Measurements from ENCODE around the gene CLCC1. TPM values are rescaled to one million over a fixed set of nuclear protein-coding genes. Genes with fewer than 3 reads are reported as not detected.

The CLCC1 gene
- total RNA-seq, 1 experiment from 2014 or later, result 18.8 TPM

DNA sequence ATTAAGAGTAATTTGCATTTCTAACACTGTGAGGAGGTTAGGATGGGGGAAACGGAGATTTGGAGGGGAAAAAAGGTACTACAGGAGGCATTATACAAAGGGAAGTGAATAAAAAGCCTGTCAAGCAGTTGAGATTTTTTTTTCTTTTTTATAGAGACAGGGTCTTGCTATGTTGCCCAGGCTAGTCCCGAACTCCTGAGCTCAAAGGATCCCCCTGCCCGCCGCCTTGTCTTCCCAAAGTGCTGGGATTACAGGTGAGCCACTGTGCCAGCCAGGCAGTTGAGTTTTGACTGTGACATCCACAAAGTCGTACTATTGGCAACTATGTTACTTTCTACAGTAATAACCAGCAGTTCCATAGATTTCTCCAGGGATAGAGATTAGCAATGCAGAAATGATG, 2.6 kb downstream of the CLCC1 start:
- no peaks in the 10 kb centered on the region for H3K27me3 ChIP-seq (ENCODE audit: insufficient read depth, low read length)
- H3K23me2 ChIP-seq (ENCODE audit: insufficient read length, low read depth, low read length, poor library complexity, severe bottlenecking), result no peaks in the 10 kb centered on the region
- H2AFZ ChIP-seq (ENCODE audit: low read length), result no peak overlapping the region
- H2BK12ac ChIP-seq (ENCODE audit: insufficient read length, low read depth, low read length), result no peak overlapping the region
- H2BK5ac ChIP-seq (ENCODE audit: insufficient read length, low read length), result no peak overlapping the region
- H4K91ac ChIP-seq (ENCODE audit: insufficient read length, low read depth, low read length), result no peak overlapping the region
- TF ChIP-seq, protein P1, sequence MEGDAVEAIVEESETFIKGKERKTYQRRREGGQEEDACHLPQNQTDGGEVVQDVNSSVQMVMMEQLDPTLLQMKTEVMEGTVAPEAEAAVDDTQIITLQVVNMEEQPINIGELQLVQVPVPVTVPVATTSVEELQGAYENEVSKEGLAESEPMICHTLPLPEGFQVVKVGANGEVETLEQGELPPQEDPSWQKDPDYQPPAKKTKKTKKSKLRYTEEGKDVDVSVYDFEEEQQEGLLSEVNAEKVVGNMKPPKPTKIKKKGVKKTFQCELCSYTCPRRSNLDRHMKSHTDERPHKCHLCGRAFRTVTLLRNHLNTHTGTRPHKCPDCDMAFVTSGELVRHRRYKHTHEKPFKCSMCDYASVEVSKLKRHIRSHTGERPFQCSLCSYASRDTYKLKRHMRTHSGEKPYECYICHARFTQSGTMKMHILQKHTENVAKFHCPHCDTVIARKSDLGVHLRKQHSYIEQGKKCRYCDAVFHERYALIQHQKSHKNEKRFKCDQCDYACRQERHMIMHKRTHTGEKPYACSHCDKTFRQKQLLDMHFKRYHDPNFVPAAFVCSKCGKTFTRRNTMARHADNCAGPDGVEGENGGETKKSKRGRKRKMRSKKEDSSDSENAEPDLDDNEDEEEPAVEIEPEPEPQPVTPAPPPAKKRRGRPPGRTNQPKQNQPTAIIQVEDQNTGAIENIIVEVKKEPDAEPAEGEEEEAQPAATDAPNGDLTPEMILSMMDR (conservative IDR thresholded peaks at IDR 0.05), result no peak
- no peaks in the 10 kb centered on the region for H3K9me3 Mint-ChIP-seq
- H3K4me3 Mint-ChIP-seq, result no peak overlapping the region
- H3K4me1 ChIP-seq (ENCODE audit: insufficient read depth, low read length), result no peaks in the 10 kb centered on the region; the same call in none of the 2 replicates
- H2BK15ac ChIP-seq (ENCODE audit: low read depth, low read length), result no peak overlapping the region
- no peak overlapping the region for H3K4ac ChIP-seq (ENCODE audit: low read depth, low read length)
- no peak overlapping the region for H2AK5ac ChIP-seq (ENCODE audit: insufficient read length, low read length)
- no peak overlapping the region for H3K23ac ChIP-seq (ENCODE audit: insufficient read length, low read depth, low read length)
- H3K27ac ChIP-seq (ENCODE audit: insufficient read length, low read depth, low read length), result no peak overlapping the region
- H4K5ac ChIP-seq (ENCODE audit: insufficient read length, low read depth, low read length), result no peak overlapping the region
- 100% methylated on average over 1 of the region's 5 CpGs for WGBS (ENCODE audit: extremely low coverage, insufficient read length, low lambda C conversion rate)
- no peak overlapping the region for H3K56ac ChIP-seq (ENCODE audit: insufficient read length, low read depth, low read length)
- H4K8ac ChIP-seq (replicated peaks; ENCODE audit: insufficient read length, low read depth, low read length), result no peak overlapping the region
- H3K9ac ChIP-seq (ENCODE audit: extremely low read depth, insufficient read length, low read length), result no peak overlapping the region
- H3K4me1 Mint-ChIP-seq, result peaks cover 7 to 16% of the 10 kb centered on the region in 2 experiments
- no peak overlapping the region for H3K4me2 ChIP-seq (ENCODE audit: insufficient read depth, insufficient read length, low read length)
- H3K27ac Mint-ChIP-seq, result no peak overlapping the region
- peaks cover 0 to 15% (median 7%) of the 10 kb centered on the region in 3 experiments; a peak in 5 of 7 replicates for H3K36me3 Mint-ChIP-seq (ENCODE audit: insufficient read depth in 1 of 3, low read depth in 3 of 3)
- H4K20me1 ChIP-seq (ENCODE audit: control insufficient read depth, insufficient read depth, insufficient read length), result no peaks in the 10 kb centered on the region
- H3T11ph ChIP-seq (ENCODE audit: low read length), result no peak overlapping the region
- peaks cover 2% of the 10 kb centered on the region; the same call in 1 of the 2 replicates for H3K79me2 ChIP-seq (ENCODE audit: insufficient read depth, low read length)
- H3K14ac ChIP-seq (ENCODE audit: insufficient read depth, low read length), result no peak overlapping the region
- peaks cover 1% of the 10 kb centered on the region for H3K79me1 ChIP-seq (ENCODE audit: insufficient read depth, low read depth, low read length, poor library complexity, severe bottlenecking)
- 0 out of 2 replicates have a peak, but pooled peaks cover 5% of the 10 kb centered on the region for H3K27me3 Mint-ChIP-seq (ENCODE audit: low read depth)
- no peak overlapping the region for H2BK20ac ChIP-seq (ENCODE audit: low read depth, low read length, poor library complexity, severe bottlenecking)
- no peak overlapping the region for H3K18ac ChIP-seq (ENCODE audit: insufficient read length, low read depth, low read length)
- H3K9me3 ChIP-seq (ENCODE audit: control insufficient read depth, low read depth, low read length), result no peaks in the 10 kb centered on the region
- DNase-seq, result no peak
- no peak overlapping the region for H2BK120ac ChIP-seq (ENCODE audit: low read depth, low read length, poor library complexity, severe bottlenecking)
